ENCODE results near the gene EGR1.

The EGR1 gene

DNA sequence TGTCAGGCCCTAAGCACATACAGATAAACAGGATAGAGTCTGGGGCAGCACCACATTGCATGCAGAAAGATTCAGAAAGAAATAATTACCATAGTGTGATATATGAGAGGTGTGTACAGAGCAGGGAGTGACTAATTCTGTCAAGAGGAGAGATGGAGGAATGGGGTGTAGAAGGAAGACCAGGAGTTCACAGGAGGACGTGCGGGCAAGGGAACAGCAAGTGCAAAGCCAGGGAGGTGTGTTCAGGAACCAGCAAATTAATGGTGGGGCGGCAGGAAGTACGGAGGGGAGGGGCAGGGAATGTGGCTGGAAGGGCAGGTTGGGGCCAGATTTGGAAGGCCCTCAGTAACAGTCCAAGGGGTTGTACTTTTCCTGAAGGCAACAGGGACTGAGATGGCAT lies 17.4 kb downstream of the EGR1 start:
- H3K9me3 ChIP-seq (ENCODE audit: low read length): no peaks in the 10 kb centered on the region
- H3K9ac ChIP-seq (ENCODE audit: low read length): no peak overlapping the region
- no peak overlapping the region for H3K27ac ChIP-seq (ENCODE audit: low read depth, low read length)

DNA sequence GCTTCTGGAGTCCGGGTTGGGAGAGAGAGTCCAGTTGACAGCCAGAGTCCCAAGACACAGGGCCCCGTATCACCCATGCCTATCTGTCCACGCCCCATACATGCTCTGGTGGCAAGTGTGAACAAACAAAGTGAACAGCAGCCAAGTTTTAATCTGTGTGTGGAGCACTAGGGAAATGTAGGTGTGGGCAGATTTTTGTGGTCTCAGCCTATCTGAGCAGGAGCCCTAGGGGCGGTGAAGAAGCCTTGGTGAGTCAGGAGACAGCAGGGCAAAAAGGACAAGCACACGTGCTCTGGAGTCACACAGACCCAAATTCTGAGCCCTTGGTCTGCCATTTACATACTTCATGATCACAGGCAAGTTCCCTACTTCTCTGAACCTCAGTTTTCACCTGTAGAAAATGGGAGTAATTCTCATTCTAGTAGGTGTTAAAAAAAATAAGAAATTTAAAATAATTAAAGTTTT lies 23.2 kb downstream of the EGR1 start:
- Histone ChIP-seq H3K9me3 (ENCODE audit: low read length) (no peaks in the 10 kb centered on the region), H3K4me3 (ENCODE audit: low read depth in 1 of 2, low read length in 2 of 2) (no peak overlapping the region), H3K9ac (ENCODE audit: low read length) (no peak overlapping the region), H3K36me3 (ENCODE audit: insufficient read depth, low read length) (no peaks in the 10 kb centered on the region), H3K27me3 (ENCODE audit: control insufficient read depth in 1 of 2, insufficient read depth in 2 of 2, low read length in 2 of 2) (peaks cover 0 to 14% of the 10 kb centered on the region in 2 donors), H3K4me1 (ENCODE audit: insufficient read depth, low read length) (peaks cover 18% of the 10 kb centered on the region), H3K27ac (ENCODE audit: low read depth, low read length) (no peak overlapping the region)

More for the DNA sequence above, 17.4 kb downstream of the EGR1 start:
- no peak overlapping the region for H3K4me3 ChIP-seq (ENCODE audit: low read depth in 1 of 2, low read length in 2 of 2)
- H3K36me3 ChIP-seq (ENCODE audit: insufficient read depth, low read length): no peaks in the 10 kb centered on the region
- H3K27me3 ChIP-seq (ENCODE audit: control insufficient read depth in 1 of 2, insufficient read depth in 2 of 2, low read length in 2 of 2): no peaks in the 10 kb centered on the region
- no peaks in the 10 kb centered on the region for H3K4me1 ChIP-seq (ENCODE audit: insufficient read depth, low read length)

- Histone ChIP-seq H3K9ac (ENCODE audit: low read length) (no peak overlapping the region), H3K27ac (ENCODE audit: low read depth, low read length) (no peak overlapping the region), H3K27me3 (ENCODE audit: control insufficient read depth in 1 of 2, insufficient read depth in 2 of 2, low read length in 2 of 2) (peaks cover 0 to 14% of the 10 kb centered on the region in 2 donors)
Observed at GRCh38 chr5:138489683-138490061, 24.4 kb downstream of the EGR1 start.

GRCh38 chr5:138490648-138491283 lies 25.5 kb downstream of the EGR1 start:
- H3K4me3 ChIP-seq (ENCODE audit: low read depth in 1 of 2, low read length in 2 of 2): peak overlapping the region in 1 of 2 donors; percentile 67
- no peak overlapping the region for H3K9ac ChIP-seq (ENCODE audit: low read length)
- H3K27me3 ChIP-seq (ENCODE audit: control insufficient read depth in 1 of 2, insufficient read depth in 2 of 2, low read length in 2 of 2): peaks cover 0 to 14% of the 10 kb centered on the region in 2 donors
- no peak overlapping the region for H3K27ac ChIP-seq (ENCODE audit: low read depth, low read length)
- H3K4me1 ChIP-seq (ENCODE audit: insufficient read depth, low read length): peaks cover 18% of the 10 kb centered on the region
- H3K36me3 ChIP-seq (ENCODE audit: insufficient read depth, low read length): no peaks in the 10 kb centered on the region
- no peaks in the 10 kb centered on the region for H3K9me3 ChIP-seq (ENCODE audit: low read length)

More at GRCh38 chr5:138489683-138490061, 24.4 kb downstream of the EGR1 start:
- H3K36me3 ChIP-seq (ENCODE audit: insufficient read depth, low read length): no peaks in the 10 kb centered on the region
- H3K4me1 ChIP-seq (ENCODE audit: insufficient read depth, low read length): peaks cover 18% of the 10 kb centered on the region
- H3K4me3 ChIP-seq (ENCODE audit: low read depth in 1 of 2, low read length in 2 of 2): no peak overlapping the region
- H3K9me3 ChIP-seq (ENCODE audit: low read length): no peaks in the 10 kb centered on the region

- Histone ChIP-seq H3K9me3 (ENCODE audit: low read length) (no peaks in the 10 kb centered on the region), H3K27ac (ENCODE audit: low read depth, low read length) (peak overlapping the region; percentile 58), H3K36me3 (ENCODE audit: insufficient read depth, low read length) (no peaks in the 10 kb centered on the region), H3K4me3 (ENCODE audit: low read depth in 1 of 2, low read length in 2 of 2) (peak overlapping the region; percentile 54 to 67), H3K27me3 (ENCODE audit: control insufficient read depth in 1 of 2, insufficient read depth in 2 of 2, low read length in 2 of 2) (peaks cover 0 to 14% of the 10 kb centered on the region in 2 donors), H3K4me1 (ENCODE audit: insufficient read depth, low read length) (peaks cover 18% of the 10 kb centered on the region), H3K9ac (ENCODE audit: low read length) (no peak overlapping the region)
Observed at GRCh38 chr5:138491284-138491648, 26.0 kb downstream of the EGR1 start.

- H3K27ac ChIP-seq (ENCODE audit: low read depth, low read length): peak overlapping the region; percentile 58
- no peaks in the 10 kb centered on the region for H3K9me3 ChIP-seq (ENCODE audit: low read length)
- peak overlapping the region; percentile 63 for H3K9ac ChIP-seq (ENCODE audit: low read length)
- peak overlapping the region; percentile 54 to 67 for H3K4me3 ChIP-seq (ENCODE audit: low read depth in 1 of 2, low read length in 2 of 2)
- no peaks in the 10 kb centered on the region for H3K36me3 ChIP-seq (ENCODE audit: insufficient read depth, low read length)
- H3K4me1 ChIP-seq (ENCODE audit: insufficient read depth, low read length): peaks cover 18% of the 10 kb centered on the region
- H3K27me3 ChIP-seq (ENCODE audit: control insufficient read depth in 1 of 2, insufficient read depth in 2 of 2, low read length in 2 of 2): peaks cover 0 to 14% of the 10 kb centered on the region in 2 donors
Observed at GRCh38 chr5:138491669-138492559, 26.6 kb downstream of the EGR1 start.

- Histone ChIP-seq H3K4me1 (ENCODE audit: insufficient read depth, low read length) (peaks cover 18% of the 10 kb centered on the region), H3K9ac (ENCODE audit: low read length) (peak overlapping the region; percentile 63), H3K9me3 (ENCODE audit: low read length) (no peaks in the 10 kb centered on the region), H3K27me3 (ENCODE audit: control insufficient read depth in 1 of 2, insufficient read depth in 2 of 2, low read length in 2 of 2) (peaks cover 0 to 14% of the 10 kb centered on the region in 2 donors), H3K36me3 (ENCODE audit: insufficient read depth, low read length) (no peaks in the 10 kb centered on the region), H3K27ac (ENCODE audit: low read depth, low read length) (peak overlapping the region; percentile 57), H3K4me3 (ENCODE audit: low read depth in 1 of 2, low read length in 2 of 2) (peak overlapping the region; percentile 40 to 62)
Observed at GRCh38 chr5:138492560-138493045, 27.3 kb downstream of the EGR1 start.

GRCh38 chr5:138495351-138495750 lies 30.1 kb downstream of the EGR1 start:
- no peaks in the 10 kb centered on the region for H3K36me3 ChIP-seq (ENCODE audit: insufficient read depth, low read length)
- H3K4me1 ChIP-seq (ENCODE audit: insufficient read depth, low read length): peaks cover 18% of the 10 kb centered on the region
- no peak overlapping the region for H3K4me3 ChIP-seq (ENCODE audit: low read depth in 1 of 2, low read length in 2 of 2)
- H3K9me3 ChIP-seq (ENCODE audit: low read length): no peaks in the 10 kb centered on the region
- H3K27me3 ChIP-seq (ENCODE audit: control insufficient read depth in 1 of 2, insufficient read depth in 2 of 2, low read length in 2 of 2): no peaks in the 10 kb centered on the region
- no peak overlapping the region for H3K9ac ChIP-seq (ENCODE audit: low read length)
- no peak overlapping the region for H3K27ac ChIP-seq (ENCODE audit: low read depth, low read length)

DNA sequence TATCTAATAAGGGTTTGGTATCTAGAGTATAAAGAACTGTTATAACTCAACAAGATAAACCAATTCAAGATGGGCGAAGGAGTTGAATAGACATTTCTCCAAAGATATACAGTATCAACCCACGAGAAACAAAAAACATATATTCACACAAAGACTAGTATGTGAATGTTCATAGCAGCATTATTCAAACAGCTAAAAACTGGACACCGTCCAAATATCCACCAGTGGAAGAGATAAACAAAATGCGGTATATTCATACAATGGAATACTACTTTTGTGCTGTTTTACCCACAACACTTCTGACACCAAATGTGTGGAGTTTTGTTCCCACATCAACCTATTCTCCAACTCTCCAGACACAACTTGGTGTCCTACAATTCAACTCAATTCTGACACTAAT lies 33.1 kb downstream of the EGR1 start:
- no peaks in the 10 kb centered on the region for H3K27me3 ChIP-seq (ENCODE audit: control insufficient read depth in 1 of 2, insufficient read depth in 2 of 2, low read length in 2 of 2)
- no peaks in the 10 kb centered on the region for H3K36me3 ChIP-seq (ENCODE audit: insufficient read depth, low read length)
- no peak overlapping the region for H3K27ac ChIP-seq (ENCODE audit: low read depth, low read length)
- H3K4me3 ChIP-seq (ENCODE audit: low read depth in 1 of 2, low read length in 2 of 2): no peak overlapping the region
- peaks cover 5% of the 10 kb centered on the region for H3K4me1 ChIP-seq (ENCODE audit: insufficient read depth, low read length)
- H3K9ac ChIP-seq (ENCODE audit: low read length): no peak overlapping the region
- H3K9me3 ChIP-seq (ENCODE audit: low read length): no peaks in the 10 kb centered on the region

- Histone ChIP-seq H3K36me3 (ENCODE audit: insufficient read depth, low read length) (peaks cover under 1% of the 10 kb centered on the region), H3K9ac (ENCODE audit: low read length) (no peak overlapping the region), H3K27me3 (ENCODE audit: control insufficient read depth in 1 of 2, insufficient read depth in 2 of 2, low read length in 2 of 2) (no peaks in the 10 kb centered on the region), H3K4me3 (ENCODE audit: low read depth in 1 of 2, low read length in 2 of 2) (no peak overlapping the region), H3K27ac (ENCODE audit: low read depth, low read length) (peak overlapping the region; percentile 7), H3K4me1 (ENCODE audit: insufficient read depth, low read length) (peaks cover 24% of the 10 kb centered on the region), H3K9me3 (ENCODE audit: low read length) (no peaks in the 10 kb centered on the region)
Observed at GRCh38 chr5:138502121-138502520, 36.8 kb downstream of the EGR1 start.

- Histone ChIP-seq H3K27me3 (ENCODE audit: control insufficient read depth in 1 of 2, insufficient read depth in 2 of 2, low read length in 2 of 2) (no peaks in the 10 kb centered on the region), H3K36me3 (ENCODE audit: insufficient read depth, low read length) (peaks cover 5% of the 10 kb centered on the region), H3K4me1 (ENCODE audit: insufficient read depth, low read length) (peaks cover 24% of the 10 kb centered on the region), H3K9me3 (ENCODE audit: low read length) (no peaks in the 10 kb centered on the region), H3K9ac (ENCODE audit: low read length) (no peak overlapping the region), H3K27ac (ENCODE audit: low read depth, low read length) (peak overlapping the region; percentile 7), H3K4me3 (ENCODE audit: low read depth in 1 of 2, low read length in 2 of 2) (no peak overlapping the region)
Observed at GRCh38 chr5:138502521-138502920, 37.2 kb downstream of the EGR1 start.
